GM18517 (cell line): ENCODE data around the gene ADPRS.

ENCODE experiments used
- ATAC-seq: cut with Tn5 transposase; IDR thresholded peaks from one replicate; pipeline ENCODE4 v1.9.1; 2021; ENCODE audit warnings: mild to moderate bottlenecking, moderate library complexity; ENCODE audit not compliant: unreplicated experiment

The ADPRS gene

DNA sequence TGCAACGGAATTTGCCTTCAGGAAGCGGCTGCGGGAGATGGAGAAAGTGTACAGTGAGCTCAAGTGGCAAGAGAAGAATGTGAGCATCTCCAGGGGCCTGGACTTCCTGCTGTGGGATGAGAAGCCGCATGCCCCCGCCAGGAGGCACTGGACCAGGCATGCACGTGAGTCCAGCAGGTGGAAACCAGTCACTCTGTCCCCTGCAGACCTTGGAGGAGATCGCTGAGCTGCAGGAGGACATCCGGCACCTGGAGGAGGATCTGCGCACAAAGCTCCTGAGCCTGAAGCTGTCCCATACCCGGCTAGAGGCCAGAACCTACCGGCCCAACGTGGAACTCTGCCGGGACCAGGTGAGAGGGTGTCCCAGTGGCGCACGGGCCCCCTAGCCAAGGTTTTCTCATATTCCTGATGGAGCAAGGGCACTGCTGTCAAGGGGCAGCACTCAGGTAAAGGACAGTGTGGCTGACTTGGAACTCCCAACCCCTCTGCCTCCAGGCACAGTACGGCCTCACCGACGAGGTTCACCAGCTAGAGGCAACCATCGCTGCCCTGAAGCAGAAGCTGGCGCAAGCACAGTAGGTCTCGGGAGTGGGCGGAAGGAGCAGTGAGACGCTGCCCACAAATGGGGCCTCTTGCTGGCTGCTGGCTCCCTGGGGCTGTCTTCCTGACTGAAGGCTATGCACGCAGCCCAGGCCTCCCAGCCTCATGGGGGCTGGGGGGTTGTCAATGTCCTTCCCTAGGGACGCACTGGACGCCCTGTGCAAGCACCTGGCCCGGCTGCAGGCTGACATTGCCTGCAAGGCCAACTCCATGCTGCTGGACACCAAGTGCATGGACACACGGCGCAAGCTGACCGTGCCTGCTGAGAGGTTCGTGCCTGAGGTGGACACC, 1.2 kb upstream of the ADPRS start:
- ATAC-seq: no peak

DNA sequence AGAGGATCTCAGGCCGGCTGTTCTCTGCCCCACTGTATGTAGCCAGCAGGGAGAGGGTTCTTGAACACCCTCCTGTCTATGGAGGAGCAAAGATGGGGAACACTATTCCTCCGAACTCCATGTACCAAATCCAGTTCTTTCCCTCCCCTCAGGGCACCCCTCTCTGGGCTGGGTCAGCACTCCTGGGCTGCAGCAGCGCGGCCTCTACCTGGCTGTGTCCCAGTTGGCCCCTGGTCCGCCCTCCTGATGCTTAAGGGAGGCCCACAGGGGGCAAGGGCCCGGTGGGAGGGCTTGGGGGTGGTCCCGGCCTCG, 471 bp upstream of the ADPRS start:
- no peak for ATAC-seq

DNA sequence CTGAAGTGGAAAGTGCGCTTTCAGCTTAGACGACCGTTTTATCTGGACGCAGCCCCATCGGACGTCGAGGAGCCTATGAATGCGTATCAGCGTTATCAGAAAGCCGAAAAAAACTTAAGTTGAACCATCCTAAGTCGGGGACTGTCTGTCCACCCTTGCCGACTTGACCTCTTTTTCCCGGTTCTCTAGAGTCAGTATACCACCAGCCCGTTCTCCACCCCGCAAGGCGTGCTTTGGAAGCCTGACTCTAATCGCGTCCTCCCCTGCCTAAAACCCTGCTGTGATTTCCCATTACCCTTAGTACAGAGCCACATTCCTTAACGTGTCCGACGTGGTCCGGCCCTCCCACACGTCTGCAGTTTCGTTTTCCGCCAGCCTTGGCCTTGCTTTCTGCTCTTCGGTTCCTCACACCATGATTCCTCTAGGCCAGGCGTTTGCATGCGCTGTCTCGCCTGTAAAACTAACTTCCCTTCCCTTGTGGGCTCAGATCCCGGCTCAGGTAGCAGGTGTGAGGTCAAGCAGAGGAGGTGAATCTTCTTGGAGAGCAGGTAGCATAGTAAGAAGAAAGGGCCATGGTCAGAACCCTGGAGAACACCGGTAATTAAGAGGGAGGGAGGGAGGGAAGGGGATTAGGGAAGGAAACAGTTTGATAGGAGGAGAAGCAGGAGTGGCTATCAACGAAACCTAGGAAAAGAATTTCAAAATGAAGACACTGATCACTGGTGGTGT, 865 bp downstream of the ADPRS start:
- ATAC-seq: no peak

DNA sequence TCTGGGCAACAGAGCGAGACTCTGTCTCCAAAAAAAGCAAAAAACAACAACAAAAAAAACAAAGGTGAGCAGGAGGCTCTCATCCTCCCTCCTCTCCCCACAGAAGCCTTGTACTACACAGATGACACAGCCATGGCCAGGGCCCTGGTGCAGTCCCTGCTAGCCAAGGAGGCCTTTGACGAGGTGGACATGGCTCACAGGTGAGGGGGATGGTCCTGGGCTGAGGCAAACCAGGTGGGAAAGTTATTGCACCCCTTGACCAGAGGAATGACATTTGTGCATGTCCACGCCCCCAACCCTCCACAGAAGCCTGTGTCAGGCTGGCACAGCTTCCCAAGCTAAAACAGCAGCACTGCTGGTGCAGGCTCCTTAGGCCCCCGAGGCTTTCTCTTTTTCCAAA, 2.4 kb downstream of the ADPRS start:
- ATAC-seq: no peak

DNA sequence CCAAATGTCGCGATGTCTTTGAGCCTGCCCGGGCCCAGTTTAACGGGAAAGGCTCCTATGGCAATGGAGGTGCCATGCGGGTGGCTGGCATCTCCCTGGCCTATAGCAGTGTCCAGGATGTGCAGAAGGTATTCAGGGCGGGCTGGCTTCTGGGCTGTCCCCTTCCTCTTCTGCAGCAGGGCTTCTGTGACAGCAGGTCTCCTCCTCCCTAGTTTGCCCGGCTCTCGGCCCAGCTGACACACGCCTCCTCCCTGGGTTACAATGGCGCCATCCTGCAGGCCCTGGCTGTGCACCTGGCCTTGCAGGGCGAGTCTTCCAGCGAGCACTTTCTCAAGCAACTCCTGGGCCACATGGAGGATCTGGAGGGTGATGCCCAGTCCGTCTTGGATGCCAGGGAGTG, 3.0 kb downstream of the ADPRS start:
- no peak for ATAC-seq

DNA sequence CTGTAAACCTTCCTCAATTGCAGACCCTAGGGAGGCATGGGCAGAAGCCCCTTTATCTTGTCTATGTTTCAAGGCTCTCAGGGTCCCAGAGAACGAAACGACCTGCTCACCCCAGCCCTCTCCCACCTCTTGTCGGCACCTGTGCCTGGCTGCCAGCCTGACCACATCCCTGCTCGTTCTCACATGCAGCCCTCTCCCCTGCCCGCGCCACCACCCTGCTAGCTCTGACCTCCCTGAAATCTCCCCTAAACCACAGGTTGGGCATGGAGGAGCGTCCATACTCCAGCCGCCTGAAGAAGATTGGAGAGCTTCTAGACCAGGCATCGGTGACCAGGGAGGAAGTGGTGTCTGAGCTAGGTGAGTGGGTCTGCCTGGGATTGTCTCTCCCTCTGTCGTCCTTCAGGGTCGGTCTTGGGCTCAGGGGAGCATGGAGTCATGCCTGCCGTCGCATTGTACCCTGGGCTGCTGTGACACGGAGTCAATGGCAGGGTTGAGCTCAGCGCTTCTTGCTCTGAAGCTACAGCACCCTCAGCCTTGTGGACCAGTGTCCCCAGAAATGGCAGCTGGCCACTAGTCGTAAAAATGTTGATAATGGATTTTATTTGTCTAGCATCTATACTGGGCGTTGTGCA, 3.6 kb downstream of the ADPRS start:
- no peak for ATAC-seq

DNA sequence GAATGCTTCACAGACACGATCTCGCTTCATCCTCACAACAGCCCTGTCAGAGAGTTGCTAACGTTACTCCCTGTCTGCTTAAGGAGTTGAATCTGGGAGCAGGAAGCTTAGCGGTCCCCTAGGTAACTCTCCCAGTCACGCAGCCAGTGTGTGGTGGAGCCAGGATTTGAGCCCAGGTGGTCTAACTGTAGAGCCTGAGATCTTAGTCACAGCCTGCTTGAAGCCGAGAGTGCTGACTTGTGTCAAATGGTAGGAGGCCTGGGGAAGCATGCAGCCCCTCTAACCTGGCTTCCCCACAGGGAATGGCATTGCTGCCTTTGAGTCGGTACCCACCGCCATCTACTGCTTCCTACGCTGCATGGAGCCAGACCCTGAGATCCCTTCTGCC, 4.1 kb downstream of the ADPRS start:
- ATAC-seq: no peak

DNA sequence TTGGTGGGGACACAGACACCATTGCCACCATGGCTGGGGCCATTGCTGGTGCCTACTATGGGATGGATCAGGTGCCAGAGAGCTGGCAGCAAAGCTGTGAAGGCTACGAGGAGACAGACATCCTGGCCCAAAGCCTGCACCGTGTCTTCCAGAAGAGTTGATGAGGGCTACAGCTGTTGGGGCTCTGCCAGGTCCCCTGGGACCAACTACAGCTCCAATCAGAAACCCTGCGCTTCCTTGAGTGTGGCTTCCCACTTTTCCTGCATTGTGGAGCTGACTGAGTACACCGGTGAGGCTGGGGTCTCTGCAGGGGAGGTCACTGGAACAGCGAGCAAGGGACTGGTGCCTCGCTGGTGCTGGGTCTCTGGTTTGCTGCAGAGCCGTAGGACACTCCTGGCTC, 4.5 kb downstream of the ADPRS start:
- no peak for ATAC-seq

DNA sequence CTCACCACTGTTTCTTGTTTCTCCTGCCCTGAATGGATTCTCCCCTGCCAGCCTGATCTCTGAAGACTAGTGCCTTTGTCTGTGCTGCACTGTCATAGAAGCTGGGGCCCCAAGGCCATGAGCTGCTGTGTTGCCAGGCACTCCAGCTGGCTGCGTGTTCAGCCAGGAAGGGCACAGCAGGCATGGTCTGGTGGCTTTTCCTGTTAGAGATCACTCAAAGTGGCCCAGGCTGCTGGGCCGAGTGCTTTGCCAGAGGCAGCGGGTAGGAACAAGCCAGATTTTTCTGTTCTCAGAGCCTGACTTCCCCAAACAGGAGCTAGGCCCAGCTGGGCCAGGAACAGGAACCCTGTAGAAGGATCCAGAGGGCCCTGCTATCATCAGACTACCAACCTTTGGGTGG, 5.2 kb downstream of the ADPRS start:
- ATAC-seq: no peak

DNA sequence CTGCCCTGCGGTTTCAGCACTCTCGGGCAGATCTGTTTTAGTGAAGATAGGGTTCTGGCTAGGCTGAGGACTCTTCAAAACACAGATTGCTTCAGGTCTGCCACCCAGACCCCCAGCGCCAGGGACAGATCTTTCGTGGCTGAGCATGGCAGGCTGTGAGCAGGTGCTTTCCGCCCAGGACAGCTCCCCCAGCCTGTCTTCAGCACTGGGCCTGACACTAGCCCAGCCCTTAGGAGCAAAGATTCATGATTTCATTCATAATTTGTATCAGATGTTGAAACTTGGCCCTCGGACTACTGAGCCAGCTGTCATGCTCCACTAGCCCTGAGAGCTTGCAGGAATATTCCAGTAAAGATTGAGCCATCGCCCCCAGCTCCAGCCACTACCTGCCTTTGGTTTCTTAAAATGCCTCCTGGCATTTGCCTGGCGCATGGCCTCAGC, 5.9 kb downstream of the ADPRS start:
- no peak for ATAC-seq

DNA sequence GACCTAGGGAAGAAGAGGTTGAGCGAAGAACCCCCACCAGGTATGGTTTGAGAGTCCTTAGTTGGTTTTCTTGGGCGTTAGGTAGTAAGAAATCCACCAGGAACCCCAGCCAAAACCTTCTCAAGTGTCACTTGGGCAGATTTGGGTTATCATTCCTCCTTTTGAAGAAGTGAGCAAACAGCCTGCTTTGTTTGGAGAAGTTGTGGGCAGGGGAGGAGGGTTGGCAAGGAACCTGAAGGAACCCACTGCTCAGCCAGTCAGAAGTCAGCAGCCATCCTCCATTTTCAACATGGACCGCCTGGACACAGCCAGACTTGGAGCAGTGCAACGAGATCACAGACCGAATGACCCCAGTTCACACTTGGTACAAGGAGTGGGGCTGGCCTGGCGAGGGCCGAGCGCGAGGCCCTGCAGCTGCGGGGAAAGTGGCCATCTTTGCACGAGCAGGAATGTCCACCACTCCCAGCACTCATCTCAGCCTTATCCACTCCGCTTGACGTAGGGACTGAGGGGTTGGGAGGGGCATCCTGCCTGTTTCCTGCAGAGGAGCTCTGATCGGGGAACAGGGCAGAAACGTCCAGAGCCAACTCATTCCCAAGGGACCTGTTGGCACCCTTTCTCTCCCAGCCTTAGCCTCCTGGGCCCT, 7.2 kb downstream of the ADPRS start:
- ATAC-seq: no peak

DNA sequence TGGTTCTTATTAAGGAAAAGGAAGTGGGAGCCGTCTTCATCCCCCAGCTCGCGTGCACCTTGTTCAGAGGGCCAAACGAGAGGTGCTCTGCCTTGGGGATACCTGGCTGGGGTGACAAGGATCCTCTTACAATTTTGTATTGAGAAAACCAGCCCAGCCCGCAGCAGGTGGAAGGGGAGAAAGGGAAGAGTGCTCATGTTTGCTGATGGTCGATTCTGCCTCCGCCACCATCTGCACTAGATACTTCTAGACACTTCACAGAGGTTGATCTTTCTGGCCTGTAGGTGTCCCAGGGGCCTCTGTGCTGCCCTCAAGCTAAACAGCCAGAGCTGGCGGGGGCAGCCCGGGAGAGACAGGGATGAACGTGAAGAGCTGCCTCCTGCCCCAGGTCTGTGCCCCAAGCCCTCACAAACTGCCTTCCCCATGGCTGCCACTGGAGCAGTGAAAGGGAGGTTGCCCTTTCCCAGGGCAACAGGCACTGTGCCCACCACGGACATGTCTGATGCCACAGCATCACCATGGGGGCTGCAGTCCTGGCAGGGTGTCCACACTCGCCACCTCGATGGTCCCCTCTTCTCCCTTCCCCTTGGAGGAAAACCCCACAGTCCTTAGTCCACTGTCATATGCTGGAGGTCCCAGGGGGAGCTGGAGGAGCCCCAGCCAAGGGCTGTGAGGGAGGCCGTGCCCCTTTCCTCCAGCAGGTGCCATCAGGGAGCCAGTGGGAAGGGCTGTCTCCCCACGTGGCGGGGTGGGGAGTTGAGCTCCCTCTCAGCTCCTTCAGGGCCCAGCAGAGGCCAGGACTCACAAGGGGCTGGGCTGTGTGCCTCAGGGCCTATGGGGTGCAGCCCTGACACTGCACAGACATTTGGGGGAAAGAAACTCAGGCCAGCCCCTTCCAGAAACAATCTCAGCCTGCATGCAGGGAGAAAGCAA, 8.1 kb downstream of the ADPRS start:
- ATAC-seq: no peak

DNA sequence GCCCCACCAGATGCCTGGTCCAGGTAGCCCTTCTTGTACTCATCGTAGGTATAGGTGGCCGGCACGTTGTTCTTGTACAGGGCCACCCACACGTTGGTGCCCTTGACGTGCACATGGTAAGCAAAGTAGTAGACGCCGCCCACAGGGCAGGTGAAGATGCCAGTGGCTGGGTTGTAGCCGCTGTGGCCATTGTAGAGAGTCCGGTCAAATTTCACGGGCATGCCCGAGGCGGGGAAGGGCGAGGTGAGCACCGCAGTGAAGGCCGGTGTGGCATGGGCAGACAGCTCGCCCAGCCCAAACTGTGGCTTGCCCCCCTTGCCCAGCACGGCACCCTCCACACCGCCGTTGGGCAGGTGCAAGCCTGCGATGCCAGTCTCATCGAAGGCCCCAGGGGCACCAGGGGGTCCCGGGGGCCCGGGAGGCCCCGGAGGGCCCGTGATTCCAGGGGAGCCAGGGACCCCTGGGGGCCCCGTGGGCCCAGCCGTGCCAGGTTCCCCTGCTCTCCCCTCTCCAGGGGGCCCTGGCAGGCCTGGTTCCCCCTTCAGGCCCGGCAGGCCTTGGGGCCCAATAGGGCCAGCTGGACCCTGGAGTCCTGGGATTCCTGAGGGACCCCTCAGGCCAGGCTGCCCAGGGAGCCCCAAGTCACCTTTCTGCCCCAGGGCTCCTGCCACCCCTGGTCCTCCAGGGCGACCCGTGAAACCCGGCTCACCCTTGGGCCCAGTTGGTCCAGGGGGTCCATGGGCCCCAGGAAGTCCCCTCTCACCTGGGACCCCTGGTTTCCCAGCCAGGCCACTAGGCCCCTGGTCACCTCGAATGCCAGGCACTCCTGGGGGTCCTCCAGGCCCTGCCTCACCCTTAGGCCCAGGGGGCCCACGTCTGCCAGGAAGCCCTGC, 9.2 kb downstream of the ADPRS start:
- no peak for ATAC-seq

DNA sequence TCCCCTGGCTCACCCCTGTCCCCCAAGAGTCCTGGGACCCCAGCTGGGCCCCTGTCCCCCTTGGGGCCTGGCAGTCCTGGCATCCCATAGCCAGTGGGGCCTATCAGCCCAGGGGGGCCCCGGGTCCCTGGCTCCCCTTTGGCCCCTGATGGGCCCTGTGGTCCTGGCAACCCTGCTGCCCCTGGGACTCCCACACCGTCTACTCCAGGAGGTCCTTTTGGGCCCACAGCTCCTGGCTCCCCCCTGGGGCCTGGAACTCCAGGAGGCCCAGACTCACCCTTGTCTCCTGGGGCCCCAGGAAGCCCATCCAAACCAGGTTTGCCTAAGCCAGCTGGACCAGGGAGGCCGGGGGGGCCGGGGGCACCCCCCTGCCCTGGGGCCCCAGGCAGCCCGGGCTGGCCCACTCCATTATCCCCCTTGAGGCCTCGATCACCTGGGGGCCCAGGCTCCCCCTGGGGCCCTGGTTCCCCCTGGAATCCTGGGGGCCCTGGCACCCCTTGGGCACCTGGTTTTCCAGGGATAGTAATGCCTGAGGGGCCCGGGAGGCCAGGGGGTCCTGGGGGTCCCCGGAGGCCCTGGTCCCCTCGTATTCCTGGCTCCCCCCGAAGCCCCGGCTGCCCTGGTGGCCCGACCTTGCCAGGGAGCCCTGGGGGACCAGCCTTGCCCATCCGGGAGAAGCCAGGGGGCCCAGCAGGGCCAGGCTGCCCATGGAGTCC, 10.1 kb downstream of the ADPRS start:
- ATAC-seq: no peak

DNA sequence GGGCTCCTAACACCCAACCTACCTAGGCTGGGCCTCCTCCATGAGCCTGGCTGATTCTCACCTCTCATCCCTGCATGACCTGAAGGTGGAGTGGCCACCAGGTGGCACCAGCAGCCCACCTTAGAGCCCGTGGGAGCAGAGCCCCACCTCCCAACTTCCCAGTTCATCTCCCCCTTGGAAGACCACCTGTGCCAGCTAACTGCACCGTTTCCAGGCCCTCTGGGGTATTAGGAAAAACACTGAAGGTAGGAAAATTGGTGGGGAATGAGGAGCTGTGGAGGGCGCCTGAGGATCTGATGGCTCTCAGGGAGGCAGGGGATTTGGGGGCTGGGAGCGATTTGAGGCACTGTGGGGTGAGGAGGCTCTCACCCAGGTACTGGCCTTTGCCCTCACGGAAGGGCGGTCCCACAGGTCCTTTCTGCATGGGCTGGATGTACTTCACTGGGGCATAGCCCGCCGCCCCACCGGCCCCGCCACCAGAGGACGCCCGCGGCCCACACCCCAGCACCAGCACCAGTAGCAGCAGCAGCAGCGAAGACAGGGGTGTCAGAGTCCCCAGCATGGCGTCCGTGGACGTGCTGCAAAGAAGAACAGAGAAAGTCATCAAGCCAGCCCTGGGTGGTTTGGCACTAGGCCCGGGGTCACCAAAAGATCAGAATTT, 11.1 kb downstream of the ADPRS start:
- ATAC-seq: no peak

DNA sequence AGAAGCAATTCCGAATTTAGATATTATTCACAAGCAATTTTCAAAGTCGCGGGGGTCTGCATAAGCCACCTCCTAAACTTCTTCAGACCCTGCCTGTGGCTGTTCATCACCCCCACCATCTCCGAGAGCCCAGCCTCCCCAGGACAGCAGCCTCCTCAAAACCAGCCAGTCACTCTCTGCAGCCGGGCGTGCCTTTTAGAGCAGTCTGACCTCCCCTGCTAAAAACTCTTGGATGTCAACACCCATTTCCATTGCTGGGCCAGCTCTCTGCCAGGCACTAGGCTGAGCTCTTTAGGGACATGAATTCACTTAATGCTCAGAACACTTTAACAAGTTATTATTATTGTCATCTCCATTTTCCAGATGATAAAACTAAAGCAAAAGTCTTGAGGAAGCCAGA, 11.7 kb downstream of the ADPRS start:
- no peak for ATAC-seq

DNA sequence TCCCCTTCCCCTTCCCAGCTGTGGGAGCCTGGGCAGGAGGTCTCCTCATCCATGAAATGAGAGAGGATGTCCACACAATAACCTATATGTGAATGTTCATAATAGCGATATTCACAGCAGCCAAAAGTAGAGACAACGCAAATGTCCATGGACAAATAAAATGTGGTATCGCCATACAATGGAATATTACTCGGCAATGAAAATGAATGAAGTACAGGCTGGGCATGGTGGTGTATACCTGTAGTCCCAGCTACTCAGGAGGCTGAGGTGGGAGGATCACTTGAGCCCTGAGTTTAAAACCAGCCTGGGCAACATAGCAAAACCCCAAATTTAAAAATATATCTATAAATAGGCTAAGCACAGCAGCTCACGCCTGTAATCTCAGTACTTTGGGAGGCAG, 12.9 kb downstream of the ADPRS start:
- no peak for ATAC-seq

DNA sequence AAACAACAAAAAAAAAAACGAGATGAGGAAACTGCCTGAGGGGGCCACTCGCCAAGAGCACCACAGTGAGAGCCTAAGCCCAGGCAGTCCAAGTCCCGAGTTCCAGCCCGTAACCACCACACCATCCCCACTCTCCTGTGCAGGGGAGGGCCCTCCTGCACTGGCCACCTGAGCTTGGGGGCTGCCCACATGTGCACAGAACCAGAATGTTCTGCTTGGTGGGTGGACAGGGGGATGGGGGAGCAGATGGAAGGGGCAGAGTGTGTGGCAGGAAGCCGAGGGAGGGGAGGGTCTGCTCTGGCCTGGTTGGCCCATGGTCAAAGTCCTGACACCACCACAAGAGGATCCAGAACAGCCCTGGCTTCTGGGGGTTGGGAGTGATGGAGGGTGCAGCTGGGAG, 17.6 kb downstream of the ADPRS start:
- ATAC-seq: no peak
